Colonic mucosa (tissue), 4 donors: ENCODE measurements around the gene GPX4. TPM values are rescaled to one million over a fixed set of nuclear protein-coding genes. Genes with fewer than 3 reads are reported as not detected.

Experiments
- DNase-seq: peaks from one replicate; pipeline ENCODE4 v3.0.0-alpha.2; 2020
- H3K27ac ChIP-seq: fragments of 200-600 bp; one replicate; pipeline ENCODE4 v1.8.0; 2021
- H3K27me3 ChIP-seq: fragments of 200-600 bp; one replicate; pipeline ENCODE4 v1.8.0; 2021
- H3K36me3 ChIP-seq: fragments of 200-600 bp; one replicate; pipeline ENCODE4 v1.8.0; 2021
- H3K4me1 ChIP-seq: fragments of 200-600 bp; one replicate; pipeline ENCODE4 v1.8.0; 2021; ENCODE audit warnings: mild to moderate bottlenecking
- H3K4me3 ChIP-seq: fragments of 200-600 bp; one replicate; pipeline ENCODE4 v1.8.0; 2021
- H3K9ac ChIP-seq, 2 donors: one replicate each; pipeline ENCODE4 v1.7.0; 2013; ENCODE audit warnings: control low read depth in 2 of 2, low read depth in 2 of 2, low read length in 2 of 2
- H3K9me3 ChIP-seq: fragments of 200-600 bp; one replicate; pipeline ENCODE4 v1.8.0; 2021
- intact Hi-C: fragments of 100-400 bp; cut with DNase I; formaldehyde crosslinking; loops from one replicate; pipeline ENCODE4 v1.14.1; 2022
- total RNA-seq, 2 donors: library from RNA; stranded (reverse); fragmentation: NEBNext Ultra II Directional in 1 of 2; extraction: Animal tissue kit (Norgen Biotek cat#: 25700) in 1 of 2; gene quantifications; one replicate each; pipeline ENCODE4 v1.2.1, GENCODE V29; 2021
- TF ChIP-seq, protein P1 (sequence below): fragments of 200-600 bp; IDR thresholded peaks from one replicate; pipeline ENCODE4 v1.8.0; 2022; ENCODE audit warnings: antibody characterized with exemption, mild to moderate bottlenecking
- donor health status: healthy.
- donor health status: DM: no; HTN: no; CAD: no.
- donor health status: DM: no; HTN: no; CAD: no.

GPX4 gene
- total RNA-seq, 2 donors from 2014 or later: 187 to 189 TPM

DNA sequence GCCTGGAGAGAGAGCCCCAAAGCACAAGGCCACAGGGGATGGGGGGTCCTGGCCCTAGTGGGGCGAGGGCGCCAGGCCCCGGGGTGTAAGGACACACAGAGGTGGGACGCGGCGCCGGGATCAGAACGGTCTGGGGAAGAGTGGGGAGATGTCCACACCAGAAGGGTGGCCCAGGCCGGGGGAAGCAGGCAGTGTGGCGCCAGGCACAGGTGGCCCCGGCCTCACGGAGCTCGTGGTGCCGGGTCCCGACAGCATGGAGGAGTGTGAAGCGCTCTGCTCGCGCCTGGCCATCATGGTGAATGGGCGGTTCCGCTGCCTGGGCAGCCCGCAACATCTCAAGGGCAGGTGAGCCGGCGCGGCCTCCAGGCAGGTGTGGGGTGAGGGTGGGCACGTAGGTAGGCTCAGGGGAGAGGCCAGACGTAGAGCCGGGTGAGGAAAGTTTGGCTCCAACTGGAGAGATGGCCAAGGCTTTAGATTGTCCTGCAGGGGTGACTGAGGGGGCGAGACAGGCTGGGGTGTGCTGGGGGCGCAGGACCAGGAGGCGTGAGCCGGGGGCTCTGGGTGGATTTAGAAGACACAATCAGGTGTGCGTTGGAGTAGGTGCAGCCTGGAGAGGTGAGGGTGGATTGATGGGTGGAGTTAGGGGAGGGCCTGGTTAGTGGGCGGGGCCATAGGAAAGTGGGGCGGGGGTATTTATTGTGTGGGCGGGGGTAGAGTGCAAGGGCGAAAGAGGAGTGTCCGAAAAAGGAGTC lies 39.7 kb upstream of the GPX4 start:
- no peak overlapping the region for H3K4me3 ChIP-seq
- H3K9ac ChIP-seq: no peak overlapping the region
- H3K9me3 ChIP-seq: no peaks in the 10 kb centered on the region
- peaks cover 25% of the 10 kb centered on the region for H3K4me1 ChIP-seq
- H3K27ac ChIP-seq: no peak overlapping the region
- TF ChIP-seq, protein P1, sequence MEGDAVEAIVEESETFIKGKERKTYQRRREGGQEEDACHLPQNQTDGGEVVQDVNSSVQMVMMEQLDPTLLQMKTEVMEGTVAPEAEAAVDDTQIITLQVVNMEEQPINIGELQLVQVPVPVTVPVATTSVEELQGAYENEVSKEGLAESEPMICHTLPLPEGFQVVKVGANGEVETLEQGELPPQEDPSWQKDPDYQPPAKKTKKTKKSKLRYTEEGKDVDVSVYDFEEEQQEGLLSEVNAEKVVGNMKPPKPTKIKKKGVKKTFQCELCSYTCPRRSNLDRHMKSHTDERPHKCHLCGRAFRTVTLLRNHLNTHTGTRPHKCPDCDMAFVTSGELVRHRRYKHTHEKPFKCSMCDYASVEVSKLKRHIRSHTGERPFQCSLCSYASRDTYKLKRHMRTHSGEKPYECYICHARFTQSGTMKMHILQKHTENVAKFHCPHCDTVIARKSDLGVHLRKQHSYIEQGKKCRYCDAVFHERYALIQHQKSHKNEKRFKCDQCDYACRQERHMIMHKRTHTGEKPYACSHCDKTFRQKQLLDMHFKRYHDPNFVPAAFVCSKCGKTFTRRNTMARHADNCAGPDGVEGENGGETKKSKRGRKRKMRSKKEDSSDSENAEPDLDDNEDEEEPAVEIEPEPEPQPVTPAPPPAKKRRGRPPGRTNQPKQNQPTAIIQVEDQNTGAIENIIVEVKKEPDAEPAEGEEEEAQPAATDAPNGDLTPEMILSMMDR: no peak
- intact Hi-C loops: no loop called here
- peaks cover 13% of the 10 kb centered on the region for H3K27me3 ChIP-seq
- no peaks in the 10 kb centered on the region for H3K36me3 ChIP-seq
- DNase-seq: peak; percentile 35

DNA sequence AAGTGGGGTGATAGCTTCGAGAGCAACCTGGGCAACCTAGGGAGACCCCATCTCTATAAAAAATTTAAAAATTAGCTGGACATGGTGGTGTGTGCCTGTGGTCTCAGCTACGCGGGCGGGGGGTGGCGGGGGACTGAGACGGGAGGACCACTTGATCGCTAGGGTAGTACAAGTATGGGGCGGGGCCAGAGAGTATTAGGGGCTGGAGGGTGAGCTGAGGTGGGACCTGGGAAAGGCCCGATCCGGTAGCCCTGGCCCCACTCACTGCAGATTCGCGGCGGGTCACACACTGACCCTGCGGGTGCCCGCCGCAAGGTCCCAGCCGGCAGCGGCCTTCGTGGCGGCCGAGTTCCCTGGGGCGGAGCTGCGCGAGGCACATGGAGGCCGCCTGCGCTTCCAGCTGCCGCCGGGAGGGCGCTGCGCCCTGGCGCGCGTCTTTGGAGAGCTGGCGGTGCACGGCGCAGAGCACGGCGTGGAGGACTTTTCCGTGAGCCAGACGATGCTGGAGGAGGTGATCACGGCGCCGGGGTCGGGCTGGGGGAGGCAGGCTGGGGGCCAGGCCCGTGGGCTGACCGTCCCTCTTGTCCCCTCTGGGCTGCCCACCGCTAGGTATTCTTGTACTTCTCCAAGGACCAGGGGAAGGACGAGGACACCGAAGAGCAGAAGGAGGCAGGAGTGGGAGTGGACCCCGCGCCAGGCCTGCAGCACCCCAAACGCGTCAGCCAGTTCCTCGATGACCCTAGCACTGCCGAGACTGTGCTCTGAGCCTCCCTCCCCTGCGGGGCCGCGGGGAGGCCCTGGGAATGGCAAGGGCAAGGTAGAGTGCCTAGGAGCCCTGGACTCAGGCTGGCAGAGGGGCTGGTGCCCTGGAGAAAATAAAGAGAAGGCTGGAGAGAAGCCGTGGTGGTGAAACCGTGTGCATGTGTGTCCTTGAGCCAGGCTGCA lies 38.9 kb upstream of the GPX4 start:
- Histone ChIP-seq H3K4me3 (peak overlapping the region; percentile 1), H3K36me3 (no peaks in the 10 kb centered on the region), H3K27ac (peak overlapping the region; percentile 40), H3K27me3 (peaks cover 16% of the 10 kb centered on the region), H3K4me1 (peaks cover 28% of the 10 kb centered on the region), H3K9ac (peak overlapping the region; percentile 32 to 50), H3K9me3 (no peaks in the 10 kb centered on the region)
- peak; percentile 73 for DNase-seq
- TF ChIP-seq, protein P1: peak; percentile 89
- intact Hi-C loops: no loop called here

DNA sequence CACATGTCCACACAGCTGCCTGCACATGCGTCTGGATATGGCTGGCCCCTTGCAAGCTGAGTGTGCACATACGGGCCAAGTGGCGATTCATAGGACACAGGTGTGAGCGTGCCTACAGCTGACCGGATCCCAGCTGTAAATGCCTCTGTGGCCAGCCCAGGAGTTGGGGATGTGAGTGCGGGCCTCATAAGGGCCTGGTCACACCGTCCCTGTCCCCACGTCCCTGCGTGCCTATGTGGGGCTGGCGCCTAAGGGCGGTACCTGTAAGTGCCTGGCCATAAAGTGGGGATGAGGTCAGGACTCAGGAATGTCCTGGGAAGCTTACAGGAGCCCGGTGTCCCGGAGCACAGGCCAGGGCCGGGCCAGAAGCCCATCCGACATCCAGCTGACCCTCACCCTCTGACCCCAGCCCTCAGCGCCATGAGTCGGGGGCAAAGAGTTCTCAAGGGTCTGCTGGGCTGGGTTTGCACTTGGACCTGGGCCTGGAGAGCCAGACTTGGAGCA lies 38.1 kb upstream of the GPX4 start:
- H3K36me3 ChIP-seq: no peaks in the 10 kb centered on the region
- peak overlapping the region; percentile 1 for H3K4me3 ChIP-seq
- H3K27ac ChIP-seq: peak overlapping the region; percentile 40
- H3K4me1 ChIP-seq: peaks cover 28% of the 10 kb centered on the region
- no peaks in the 10 kb centered on the region for H3K9me3 ChIP-seq
- H3K27me3 ChIP-seq: peaks cover 24% of the 10 kb centered on the region
- intact Hi-C loops: no loop called here
- TF ChIP-seq, protein P1: no peak
- peak overlapping the region; percentile 32 to 39 for H3K9ac ChIP-seq
- DNase-seq: peak; percentile 78

DNA sequence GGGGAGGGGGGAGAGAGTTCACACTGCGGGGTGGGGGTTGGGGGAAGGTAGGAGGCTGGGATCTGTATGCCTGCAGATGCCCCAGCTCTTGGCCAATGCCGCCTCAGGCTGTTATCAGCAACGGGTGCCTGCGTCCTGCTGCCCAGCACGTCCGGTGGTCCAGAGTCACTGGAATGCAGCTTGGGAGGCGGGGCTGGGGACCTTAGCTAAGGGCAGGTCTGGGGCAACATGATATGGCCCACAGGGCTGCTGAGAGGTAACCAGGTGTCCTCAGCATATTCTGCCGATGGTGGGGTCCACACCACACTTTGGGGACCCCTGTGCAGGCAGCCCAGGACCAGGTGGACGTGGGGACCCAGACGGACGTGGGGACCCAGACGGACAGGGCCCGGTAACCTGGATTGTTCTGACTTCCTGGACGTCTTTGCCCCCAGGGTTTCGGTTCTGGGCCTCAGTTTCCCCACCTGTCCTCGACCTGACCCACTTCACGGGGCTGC lies 37.5 kb upstream of the GPX4 start:
- peak overlapping the region; percentile 35 for H3K4me3 ChIP-seq
- TF ChIP-seq, protein P1: no peak
- H3K4me1 ChIP-seq: peaks cover 28% of the 10 kb centered on the region
- peak; percentile 37 for DNase-seq
- intact Hi-C loops: no loop called here
- H3K27ac ChIP-seq: peak overlapping the region; percentile 74
- peaks cover 30% of the 10 kb centered on the region for H3K27me3 ChIP-seq
- H3K9ac ChIP-seq: peak overlapping the region; percentile 54 to 63
- H3K36me3 ChIP-seq: no peaks in the 10 kb centered on the region
- no peaks in the 10 kb centered on the region for H3K9me3 ChIP-seq

DNA sequence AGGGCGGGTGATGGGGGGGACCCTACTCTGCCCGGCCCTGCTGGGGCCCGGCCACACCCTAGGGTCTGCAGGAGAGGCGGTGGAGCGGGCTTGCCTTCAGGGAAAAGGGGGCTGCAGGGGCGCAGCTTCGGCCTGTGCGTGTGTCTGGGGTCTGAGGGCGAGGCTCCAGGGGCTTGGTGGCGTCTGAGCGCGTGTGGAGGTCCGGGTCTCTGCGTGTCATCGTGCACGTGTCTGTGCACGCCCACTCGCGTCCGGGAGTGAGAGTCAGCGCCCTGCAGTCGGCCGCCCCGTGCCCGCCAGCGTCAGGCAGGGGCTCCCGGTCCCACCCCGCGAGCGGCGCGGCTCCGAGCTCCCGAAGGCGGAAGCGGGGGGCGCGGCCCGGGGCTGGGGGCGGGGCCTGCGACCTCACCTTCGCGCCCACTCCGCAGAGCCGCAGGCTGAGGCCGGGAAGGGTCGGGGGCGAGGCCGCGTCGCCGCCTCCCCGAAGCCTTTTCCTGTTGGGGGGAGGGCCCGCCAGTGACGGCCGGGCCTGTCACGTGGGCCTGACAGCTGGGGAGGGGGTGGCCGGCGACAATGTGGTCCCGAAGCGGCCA lies 37.0 kb upstream of the GPX4 start, which contains the start of gene ARHGAP45:
Gene ARHGAP45 (plus strand): TSS at position 420 of the 593 bp plus-strand sequence. CDS start 239 bp downstream, outside the sequence.
- peak; percentile 54 for DNase-seq
- H3K9ac ChIP-seq: peak within 1 kb of the TSS; percentile 54 to 63
- TF ChIP-seq, protein P1: no peak
- H3K36me3 ChIP-seq: no peaks in the 10 kb centered on the region
- intact Hi-C loops: no loop called here
- H3K27me3 ChIP-seq: peaks cover 35% of the 10 kb centered on the region
- H3K27ac ChIP-seq: peak within 1 kb of the TSS; percentile 74
- H3K4me3 ChIP-seq: peak within 1 kb of the TSS; percentile 35
- peaks cover 28% of the 10 kb centered on the region for H3K4me1 ChIP-seq
- no peaks in the 10 kb centered on the region for H3K9me3 ChIP-seq
